H9 (cell line): ENCODE measurements around the gene UVRAG. TPM values are rescaled to one million over a fixed set of nuclear protein-coding genes. Genes with fewer than 3 reads are reported as not detected.

Source experiments
- DNase-seq: peaks from one replicate; pipeline ENCODE4 v3.0.0-alpha.2; 2017
- H2AFZ ChIP-seq: one replicate; pipeline ENCODE4 v1.6.1; 2013; ENCODE audit warnings: mild to moderate bottlenecking, low read length, control low read depth, moderate library complexity
- H2AK5ac ChIP-seq: 2 replicates; pipeline ENCODE4 v1.6.1; 2013; ENCODE audit warnings: low read length, control low read depth, mixed read lengths; ENCODE audit not compliant: insufficient read length
- H2BK120ac ChIP-seq: one replicate; pipeline ENCODE4 v1.6.1; 2013; ENCODE audit warnings: low read depth, mild to moderate bottlenecking, low read length, control low read depth, inconsistent platforms; ENCODE audit not compliant: poor library complexity, severe bottlenecking
- H2BK12ac ChIP-seq: 2 replicates; pipeline ENCODE4 v1.6.1; 2013; ENCODE audit warnings: low read length, control low read depth, mixed read lengths, low read depth; ENCODE audit not compliant: insufficient read length
- H2BK15ac ChIP-seq: 2 replicates; pipeline ENCODE4 v1.6.1; 2013; ENCODE audit warnings: low read depth, low read length, control low read depth
- H2BK20ac ChIP-seq: one replicate; pipeline ENCODE4 v1.6.1; 2013; ENCODE audit warnings: low read depth, mild to moderate bottlenecking, low read length, control low read depth, inconsistent platforms; ENCODE audit not compliant: poor library complexity, severe bottlenecking
- H2BK5ac ChIP-seq: 2 replicates; pipeline ENCODE4 v1.6.1; 2013; ENCODE audit warnings: low read length, control low read depth, mixed read lengths; ENCODE audit not compliant: insufficient read length
- H3K14ac ChIP-seq: 2 replicates; pipeline ENCODE4 v1.6.1; 2013; ENCODE audit warnings: low read length, control low read depth; ENCODE audit not compliant: insufficient read depth
- H3K18ac ChIP-seq: 2 replicates; pipeline ENCODE4 v1.6.1; 2013; ENCODE audit warnings: low read depth, mild to moderate bottlenecking, mixed read lengths, low read length, control low read depth; ENCODE audit not compliant: insufficient read length
- H3K23ac ChIP-seq: 2 replicates; pipeline ENCODE4 v1.6.1; 2013; ENCODE audit warnings: low read length, control low read depth, mixed read lengths, low read depth; ENCODE audit not compliant: insufficient read length
- H3K23me2 ChIP-seq: 2 replicates; pipeline ENCODE4 v1.6.1; 2013; ENCODE audit warnings: low read depth, mild to moderate bottlenecking, mixed read lengths, low read length, control low read depth; ENCODE audit not compliant: insufficient read length, poor library complexity, severe bottlenecking
- H3K27ac ChIP-seq: 2 replicates; pipeline ENCODE4 v1.5.1; 2013; ENCODE audit warnings: low read length, control low read depth, mixed read lengths, low read depth; ENCODE audit not compliant: insufficient read length
- H3K27me3 ChIP-seq: 2 replicates; pipeline ENCODE4 v1.6.1; 2013; ENCODE audit warnings: low read length, control low read depth, inconsistent platforms; ENCODE audit not compliant: insufficient read depth
- H3K4ac ChIP-seq: 2 replicates; pipeline ENCODE4 v1.6.1; 2013; ENCODE audit warnings: low read depth, mild to moderate bottlenecking, control low read depth, inconsistent platforms, low read length, moderate library complexity
- H3K4me1 ChIP-seq: 2 replicates; pipeline ENCODE4 v1.6.1; 2013; ENCODE audit warnings: low read length, control low read depth, inconsistent platforms; ENCODE audit not compliant: insufficient read depth
- H3K4me2 ChIP-seq: 2 replicates; pipeline ENCODE4 v1.6.1; 2013; ENCODE audit warnings: low read length, control low read depth, mixed read lengths; ENCODE audit not compliant: insufficient read length, insufficient read depth
- H3K56ac ChIP-seq: 2 replicates; pipeline ENCODE4 v1.6.1; 2013; ENCODE audit warnings: low read depth, mild to moderate bottlenecking, mixed read lengths, low read length, control low read depth; ENCODE audit not compliant: insufficient read length
- H3K79me1 ChIP-seq: 2 replicates; pipeline ENCODE4 v1.6.1; 2013; ENCODE audit warnings: low read depth, mild to moderate bottlenecking, moderate library complexity, low read length, control low read depth, inconsistent platforms; ENCODE audit not compliant: insufficient read depth, poor library complexity, severe bottlenecking
- H3K79me2 ChIP-seq: 2 replicates; pipeline ENCODE4 v1.6.1; 2013; ENCODE audit warnings: low read length, control low read depth, inconsistent platforms; ENCODE audit not compliant: insufficient read depth
- H3K9ac ChIP-seq: 2 replicates; pipeline ENCODE4 v1.6.1; 2013; ENCODE audit warnings: low read length, control low read depth, mixed read lengths; ENCODE audit not compliant: insufficient read length; ENCODE audit errors: extremely low read depth
- H3K9me3 ChIP-seq: one replicate; pipeline ENCODE4 v1.6.1; 2013; ENCODE audit warnings: low read depth, low read length, inconsistent platforms; ENCODE audit not compliant: control insufficient read depth
- H3T11ph ChIP-seq: one replicate; pipeline ENCODE4 v1.6.1; 2013; ENCODE audit warnings: mild to moderate bottlenecking, low read length, control low read depth, inconsistent platforms
- H4K20me1 ChIP-seq: one replicate; pipeline ENCODE4 v1.6.1; 2013; ENCODE audit not compliant: control insufficient read depth, insufficient read length, insufficient read depth
- H4K5ac ChIP-seq: 2 replicates; pipeline ENCODE4 v1.6.1; 2013; ENCODE audit warnings: low read depth, mild to moderate bottlenecking, mixed read lengths, low read length, control low read depth; ENCODE audit not compliant: insufficient read length
- H4K8ac ChIP-seq: replicated peaks from 2 replicates; pipeline ENCODE4 v1.6.1; 2013; ENCODE audit warnings: low read length, control low read depth, mixed read lengths, low read depth; ENCODE audit not compliant: insufficient read length
- H4K91ac ChIP-seq: 2 replicates; pipeline ENCODE4 v1.6.1; 2013; ENCODE audit warnings: low read depth, mild to moderate bottlenecking, moderate library complexity, mixed read lengths, low read length, control low read depth; ENCODE audit not compliant: insufficient read length
- H3K27ac Mint-ChIP-seq, 3 experiments: 2 replicates in 2 of 3; 3 replicates in 1 of 3; pipeline ENCODE4 v1.8.0; 2020 to 2021; ENCODE audit warnings: mixed read lengths in 3 of 3, mild to moderate bottlenecking in 1 of 3, moderate library complexity in 1 of 3
- H3K27me3 Mint-ChIP-seq: 2 replicates; pipeline ENCODE4 v1.8.0; 2021; ENCODE audit warnings: low read depth, mild to moderate bottlenecking, moderate library complexity, mixed read lengths
- H3K36me3 Mint-ChIP-seq, 3 experiments: 2 replicates in 2 of 3; 3 replicates in 1 of 3; pipeline ENCODE4 v1.8.0; 2020 to 2021; ENCODE audit warnings: low read depth in 3 of 3, mixed read lengths in 3 of 3; ENCODE audit not compliant: insufficient read depth in 1 of 3
- H3K4me1 Mint-ChIP-seq, 2 experiments: 2 replicates each; pipeline ENCODE4 v1.8.0; 2020; ENCODE audit warnings: mixed read lengths in 2 of 2
- H3K4me3 Mint-ChIP-seq, 2 experiments: 2 replicates in 1 of 2; 3 replicates in 1 of 2; pipeline ENCODE4 v1.8.0; 2020 to 2021; ENCODE audit warnings: mild to moderate bottlenecking in 2 of 2, mixed read lengths in 2 of 2, moderate library complexity in 1 of 2
- H3K9me3 Mint-ChIP-seq, 2 experiments: 2 replicates in 1 of 2; 3 replicates in 1 of 2; pipeline ENCODE4 v1.8.0; 2020; ENCODE audit warnings: mild to moderate bottlenecking in 2 of 2, mixed read lengths in 2 of 2, moderate library complexity in 1 of 2
- CTCF ChIP-seq: fragments of 200-600 bp; sonication (generic); conservative IDR thresholded peaks from 3 replicates; pipeline ENCODE4 v1.8.0; 2021; ENCODE audit warnings: antibody characterized with exemption, mild to moderate bottlenecking
- WGBS: extraction: QIAGEN DNeasy Blood & Tissue Kit; methylation state at CpG from one replicate; pipeline ENCODE4 v1.1.7; 2013; ENCODE audit warnings: missing lambda C conversion rate, low lambda C conversion rate, mixed read lengths; ENCODE audit not compliant: insufficient read length; ENCODE audit errors: extremely low coverage; 5-methylcytosine and 5-hydroxymethylcytosine counted together
- total RNA-seq: library from RNA; stranded (reverse); gene quantifications from 2 replicates; pipeline ENCODE4 v1.2.1, GENCODE V29; 2021

UVRAG gene
- total RNA-seq, 1 experiment from 2014 or later = 18.5 TPM

DNA sequence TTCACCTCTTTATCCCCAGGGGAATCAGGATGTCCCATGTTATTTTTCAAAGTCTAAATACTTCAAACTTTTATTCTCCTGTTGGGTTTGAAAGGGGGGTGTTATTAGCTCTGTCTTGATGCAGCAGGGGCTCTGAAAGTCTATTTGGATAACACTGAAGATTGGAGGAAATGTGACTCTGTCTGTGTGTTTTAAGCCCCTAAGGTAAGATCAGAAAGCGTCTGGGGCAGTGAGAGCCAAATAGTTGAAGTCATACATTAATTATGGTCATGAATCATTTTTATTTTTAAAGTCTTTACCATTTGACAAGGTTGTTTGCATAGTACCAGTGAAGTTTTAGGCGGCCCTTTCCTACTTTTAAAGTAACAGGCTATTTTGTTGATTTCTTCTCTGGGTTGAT lies 139.0 kb downstream of the UVRAG start:
- H3K27me3 ChIP-seq = no peaks in the 10 kb centered on the region
- no peak overlapping the region for H4K8ac ChIP-seq
- H3K4me1 ChIP-seq = no peaks in the 10 kb centered on the region; the same call in 1 of the 2 replicates
- Mint-ChIP-seq H3K9me3 (no peaks in the 10 kb centered on the region), H3K4me3 (no peak overlapping the region), H3K27me3 (no peaks in the 10 kb centered on the region), H3K36me3 (peaks cover under 1 to 8% (median 3%) of the 10 kb centered on the region in 3 experiments; a peak in 5 of 7 replicates), H3K4me1 (peaks cover 3 to 8% of the 10 kb centered on the region in 2 experiments; a peak in 3 of 4 replicates), H3K27ac (peak overlapping the region in 1 of 3 experiments; percentile 19; a peak in 2 of 7 replicates)
- no peaks in the 10 kb centered on the region for H3K79me2 ChIP-seq
- no peak overlapping the region for H2BK120ac ChIP-seq
- no peak overlapping the region for H2BK15ac ChIP-seq
- H3K18ac ChIP-seq = no peak overlapping the region
- H3K4me2 ChIP-seq = no peak overlapping the region
- no peaks in the 10 kb centered on the region for H3K79me1 ChIP-seq
- H2BK12ac ChIP-seq = no peak overlapping the region
- no peaks in the 10 kb centered on the region for H3K23me2 ChIP-seq
- no peak overlapping the region for H2BK20ac ChIP-seq
- H3K27ac ChIP-seq = no peak overlapping the region
- no peaks in the 10 kb centered on the region for H3K9me3 ChIP-seq
- no peak for TF ChIP-seq CTCF
- H3K4ac ChIP-seq = no peak overlapping the region
- H2BK5ac ChIP-seq = no peak overlapping the region
- H3K14ac ChIP-seq = no peak overlapping the region
- no peak overlapping the region for H2AFZ ChIP-seq
- no peak overlapping the region for H3K9ac ChIP-seq
- H4K5ac ChIP-seq = no peak overlapping the region
- no peaks in the 10 kb centered on the region for H4K20me1 ChIP-seq
- no peak overlapping the region for H3T11ph ChIP-seq
- no peak for DNase-seq
- no peak overlapping the region for H2AK5ac ChIP-seq
- no peak overlapping the region for H3K56ac ChIP-seq
- WGBS = no CpG with 5 or more reads among the region's 2 CpGs
- H3K23ac ChIP-seq = no peak overlapping the region
- H4K91ac ChIP-seq = no peak overlapping the region
